Head of caudate nucleus (tissue), 42 donors: ENCODE measurements around the gene VAX1.
"Not testable (repeated sequence)": the region's sequence is repeated elsewhere in the genome, so short reads cannot be mapped to it uniquely, and the experiment has no call there.

ENCODE experiments used
- DNase-seq, 42 donors: peaks; one replicate each; pipeline versions ENCODE4 v3.0.0 to v3.0.0-alpha.2; 2020 to 2021; ENCODE audit warnings: mixed read lengths in 7 of 42
- intact Hi-C: fragments of 100-400 bp; cut with DNase I; formaldehyde crosslinking; loops from one replicate; pipeline ENCODE4 v1.15.0; 2022

VAX1 gene

DNA sequence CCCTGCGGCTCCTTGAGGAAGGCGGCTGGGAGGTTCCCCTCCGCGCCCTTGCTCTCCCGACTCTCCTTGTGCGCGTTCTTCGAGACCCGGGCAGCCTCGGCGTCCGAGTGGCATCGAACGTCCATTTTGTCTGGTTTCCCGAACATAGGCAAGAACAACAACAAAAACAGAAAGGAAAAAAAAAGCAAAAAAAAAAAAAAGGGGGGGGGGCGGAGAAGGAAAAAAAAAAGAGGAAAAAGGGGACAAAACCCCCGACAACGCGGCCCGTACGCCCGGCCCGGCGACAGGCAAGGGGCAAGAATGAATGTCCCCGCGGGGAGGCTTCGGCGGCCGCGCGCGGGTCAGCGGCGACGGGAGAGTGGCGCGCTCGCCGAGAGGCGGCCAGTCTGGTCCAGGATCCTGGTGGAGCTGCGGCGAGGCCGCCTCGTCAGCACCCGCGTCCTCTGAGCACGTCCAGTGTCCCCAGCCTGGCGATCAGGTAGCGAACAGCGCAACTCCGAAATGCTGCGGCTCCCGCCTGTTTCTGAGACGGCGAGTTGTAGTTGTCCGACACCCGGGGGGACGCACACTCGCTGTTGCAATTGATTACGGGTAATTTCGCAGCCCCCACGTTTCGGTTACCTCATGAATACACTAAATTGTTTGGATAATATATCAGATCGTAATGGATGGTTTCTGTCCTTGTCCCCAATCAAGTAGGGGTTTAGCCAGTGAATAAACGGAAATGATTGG, at the start of gene VAX1:
TSS of gene VAX1 (minus strand) at position 360 of the 732 bp plus-strand sequence. CDS start at position 146, 214 bp downstream.
- intact Hi-C loops, result loop anchor here (10.0 kb wide), 1 partner anchor 133 kb away; the partner anchor contains the start of gene SHTN1
- peak in 33 of 42 donors; percentile 24 to 80 (median 54) for DNase-seq

DNA sequence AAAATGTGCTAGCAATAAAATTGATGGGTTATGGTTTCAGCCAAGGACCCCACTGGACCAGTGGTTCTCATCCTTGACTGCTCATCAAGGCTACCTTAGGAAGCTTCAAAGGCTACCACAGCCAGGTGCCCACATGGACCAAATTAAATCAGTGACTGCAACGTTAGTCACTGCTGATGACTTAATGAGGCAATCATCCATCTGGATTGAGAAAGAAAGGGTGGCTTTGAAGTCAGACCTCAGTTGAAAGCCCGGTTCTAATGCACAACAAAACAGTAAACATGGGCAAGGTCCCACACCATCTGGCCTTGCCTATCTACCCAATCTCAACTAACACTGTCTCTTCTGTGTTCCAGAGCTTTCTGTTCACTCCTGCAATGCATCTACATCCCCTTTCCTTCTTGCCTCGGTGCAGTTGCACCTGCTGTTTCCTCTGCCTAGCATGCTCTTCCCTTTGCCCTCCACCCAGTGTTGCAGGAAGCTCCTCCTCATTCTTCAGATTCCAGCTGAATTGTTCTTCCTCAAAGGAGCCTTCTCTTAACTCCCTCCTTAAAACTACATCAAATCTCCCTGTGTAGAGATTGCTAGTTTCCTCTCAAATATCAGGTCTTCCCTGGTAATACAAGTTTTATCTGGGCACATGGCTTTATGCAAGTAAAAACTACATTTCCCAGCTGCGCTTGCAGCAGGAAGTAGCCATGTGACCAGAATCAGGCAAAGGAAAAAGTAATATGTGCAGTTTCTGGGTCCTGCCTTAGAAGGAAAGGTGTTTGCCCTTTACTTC, 49.0 kb upstream of the VAX1 start:
- no peak for DNase-seq
- intact Hi-C loops, result no loop called here

- intact Hi-C loops, result not testable (repeated sequence)
These were observed 47.7 kb upstream of the VAX1 start for GRCh38 chr10:117185817-117186216.

GRCh38 chr10:117184821-117185220, 46.8 kb upstream of the VAX1 start:
- no peak for DNase-seq
- intact Hi-C loops, result no loop called here

More at GRCh38 chr10:117185817-117186216, 47.7 kb upstream of the VAX1 start:
- DNase-seq, result not testable (repeated sequence)

GRCh38 chr10:117184296-117184695, 46.2 kb upstream of the VAX1 start:
- intact Hi-C loops, result no loop called here

GRCh38 chr10:117178190-117178589, 40.1 kb upstream of the VAX1 start:
- DNase-seq, result no peak
- intact Hi-C loops, result no loop called here

More at GRCh38 chr10:117184296-117184695, 46.2 kb upstream of the VAX1 start:
- no peak for DNase-seq

DNA sequence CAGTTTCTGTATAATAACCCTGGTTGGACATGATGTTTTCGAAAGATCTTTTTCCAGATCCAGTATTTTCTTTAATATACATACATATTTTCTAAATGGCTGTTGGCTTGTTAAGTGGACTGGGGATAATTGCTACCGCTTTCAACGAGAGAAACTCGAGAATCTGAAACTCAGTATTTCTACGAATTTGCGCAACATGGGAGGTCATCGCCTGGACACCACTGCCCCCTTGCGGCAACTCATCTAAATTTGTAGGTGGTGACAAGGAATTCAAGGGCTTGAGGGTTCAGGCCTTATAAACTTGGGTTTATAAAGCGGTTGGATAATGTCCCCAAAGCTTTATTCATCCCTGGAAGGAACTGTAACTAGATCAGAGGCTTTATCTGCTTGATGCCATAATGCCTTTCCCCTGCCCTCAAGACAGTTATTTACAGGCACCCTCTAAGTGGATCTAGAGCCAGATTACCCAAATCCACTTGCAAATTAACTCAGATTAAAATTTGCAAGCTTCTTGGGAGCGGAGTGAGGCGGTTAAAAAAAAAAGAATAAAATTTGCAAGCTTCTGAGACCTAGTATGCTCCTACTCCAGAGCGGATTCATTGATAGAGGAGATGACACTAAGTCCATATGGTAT, 37.9 kb upstream of the VAX1 start:
- peak; percentile 59 to 96 (median 88) for DNase-seq

DNA sequence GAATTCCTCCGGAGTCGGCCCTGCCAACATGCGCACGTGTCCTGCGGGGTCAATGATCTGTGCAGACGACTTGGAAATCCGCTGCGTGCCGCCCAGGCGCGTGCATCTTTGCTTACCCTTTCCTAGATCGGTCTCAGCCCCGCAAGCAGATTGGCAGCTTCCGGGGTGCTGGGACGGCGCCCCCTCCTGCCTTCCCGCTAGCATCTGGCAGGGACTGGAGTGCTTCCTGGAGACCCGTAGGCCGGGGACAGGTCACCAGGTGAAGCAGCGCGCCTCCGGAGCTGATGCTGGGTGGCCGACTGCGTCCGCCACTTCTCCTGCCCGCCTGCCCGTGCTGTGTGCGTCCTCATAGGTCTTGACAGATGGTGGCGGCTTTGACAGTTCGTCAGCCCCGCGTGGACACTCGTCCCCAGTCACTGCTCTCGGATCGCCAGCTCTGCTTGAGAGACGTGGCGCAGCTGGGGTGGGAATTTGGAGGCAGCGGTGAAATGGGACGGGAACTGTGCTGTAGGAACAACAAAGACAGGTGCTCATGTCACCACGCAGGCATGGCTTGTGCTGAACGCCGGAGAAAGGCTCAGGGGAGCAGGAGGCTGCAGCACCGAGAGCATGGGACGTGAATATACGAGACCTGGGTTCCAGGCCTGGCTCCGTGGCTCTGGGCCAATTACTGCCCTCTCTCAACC, 37.3 kb upstream of the VAX1 start:
- intact Hi-C loops, result loop anchor here (2.0 kb wide), 1 partner anchor 379 kb away; no protein-coding TSS in a partner anchor
- peak; percentile 11 to 75 (median 50) for DNase-seq

More for the DNA sequence above, 37.9 kb upstream of the VAX1 start:
- intact Hi-C loops, result loop anchor here (2.0 kb wide), 1 partner anchor 379 kb away; no protein-coding TSS in a partner anchor

DNA sequence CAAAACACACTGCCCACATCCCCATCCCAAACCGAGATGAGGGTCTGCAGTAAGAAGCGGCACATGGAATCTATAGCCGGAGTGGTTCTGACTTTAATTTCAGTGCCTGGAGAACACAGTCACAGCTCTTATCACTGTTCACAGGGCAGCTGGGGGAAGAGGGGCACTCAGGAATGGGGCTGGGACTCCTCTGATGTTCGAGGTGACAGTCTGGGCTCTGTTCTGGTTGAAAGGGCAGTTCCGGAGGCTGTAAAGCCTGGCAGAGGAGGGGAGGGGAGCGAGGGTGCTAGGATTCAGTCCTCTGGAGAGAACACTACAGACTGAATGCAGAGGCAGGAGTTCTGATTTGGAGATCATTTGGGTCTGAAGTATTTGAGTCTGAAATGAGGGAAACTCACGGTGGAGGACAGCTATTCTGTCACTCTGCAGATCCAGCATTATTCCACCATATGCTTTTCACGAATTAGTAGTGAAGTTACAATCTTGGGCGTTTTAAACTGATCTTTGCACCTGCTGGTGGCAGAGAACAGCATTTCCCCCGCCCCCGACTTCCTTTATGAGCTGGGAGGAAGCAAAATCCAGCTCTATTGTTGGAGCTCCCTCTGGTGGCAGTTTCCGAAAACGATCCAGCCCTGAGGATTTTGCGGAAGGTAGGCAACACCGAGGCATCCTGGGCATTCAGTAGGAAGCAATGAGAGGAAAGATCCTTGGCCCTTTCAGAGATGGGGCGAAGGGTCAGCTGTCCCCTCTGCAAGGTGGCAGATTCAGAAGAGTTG, 36.6 kb upstream of the VAX1 start:
- intact Hi-C loops, result loop anchor here (2.0 to 5.0 kb wide), 2 partner anchors 378 to 492 kb away; no protein-coding TSS in a partner anchor
- DNase-seq, result peak; percentile 73 to 96 (median 89)

- DNase-seq, result peak in 3 of 42 donors; percentile 21 to 59 (median 28)
- intact Hi-C loops, result loop anchor here (5.0 kb wide), 1 partner anchor 488 kb away; no protein-coding TSS in a partner anchor
These were observed 32.2 kb upstream of the VAX1 start for GRCh38 chr10:117170244-117170643.

DNA sequence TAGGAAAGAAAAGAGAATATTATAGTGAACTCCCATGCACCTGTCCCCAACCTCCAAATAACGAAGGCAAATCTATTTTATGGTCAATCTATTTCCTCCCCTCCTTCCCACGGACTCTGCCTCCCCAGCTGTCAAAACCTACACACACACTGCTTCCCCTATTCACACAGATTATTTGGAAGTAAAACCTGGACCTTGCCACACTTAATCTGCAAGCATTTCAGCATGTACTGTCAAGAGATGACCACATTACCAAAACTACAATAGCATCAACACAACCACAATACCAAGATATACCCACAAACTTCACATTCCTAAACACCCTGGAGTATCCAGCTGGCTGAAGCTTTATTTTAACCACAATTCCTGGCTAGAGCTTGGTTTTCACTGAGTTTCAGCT, 31.4 kb upstream of the VAX1 start:
- intact Hi-C loops, result loop anchor here (5.0 to 10.0 kb wide), 2 partner anchors 55 to 162 kb away; partner anchors contain the start of gene SHTN1
- DNase-seq, result no peak

- peak in 1 of 42 donors; percentile 31 for DNase-seq
- intact Hi-C loops, result loop anchor here (5.0 to 10.0 kb wide), 2 partner anchors 54 to 161 kb away; partner anchors contain the start of gene SHTN1
These were observed 30.7 kb upstream of the VAX1 start for GRCh38 chr10:117168729-117169128.

- peak; percentile 37 to 92 (median 80) for DNase-seq
- intact Hi-C loops, result loop anchor here (1.0 to 10.0 kb wide), 3 partner anchors 35 to 161 kb away; partner anchors contain the start of gene SHTN1
These were observed 30.0 kb upstream of the VAX1 start for GRCh38 chr10:117167789-117168674.

- intact Hi-C loops, result loop anchor here (1.0 to 10.0 kb wide), 3 partner anchors 34 to 160 kb away; partner anchors contain the start of gene SHTN1
- DNase-seq, result peak in 3 of 42 donors; percentile 26 to 32 (median 30)
These were observed 29.3 kb upstream of the VAX1 start for GRCh38 chr10:117167346-117167788.

GRCh38 chr10:117166418-117167345, 28.6 kb upstream of the VAX1 start:
- DNase-seq, result no peak
- intact Hi-C loops, result loop anchor here (1.0 to 10.0 kb wide), 3 partner anchors 33 to 159 kb away; partner anchors contain the start of gene SHTN1
